PFSK-1 (cell line): Measurements from ENCODE around the gene HES2.

Experiments used
- FOXP2 ChIP-seq: optimal IDR thresholded peaks from 2 replicates; pipeline ENCODE3; 2011; ENCODE audit warnings: borderline replicate concordance, control low read depth, inconsistent platforms; ENCODE audit not compliant: insufficient read depth; ENCODE audit errors: extremely low read length, extremely low read depth
- POLR2AphosphoS5 ChIP-seq: IDR thresholded peaks from 2 replicates; pipeline ENCODE4 v1.6.1; 2012; ENCODE audit warnings: low read depth, mild to moderate bottlenecking, control low read depth, low read length, moderate library complexity
- SIN3A ChIP-seq: IDR thresholded peaks from 2 replicates; pipeline ENCODE4 v1.6.1; 2012; ENCODE audit warnings: mild to moderate bottlenecking, low read length, moderate library complexity, borderline replicate concordance; ENCODE audit not compliant: insufficient read depth
- TAF1 ChIP-seq: IDR thresholded peaks from 2 replicates; pipeline ENCODE4 v1.6.1; 2012; ENCODE audit warnings: low read length, control low read depth, borderline replicate concordance; ENCODE audit not compliant: insufficient read depth
- TF ChIP-seq, protein P1 (sequence below), 2 experiments: IDR thresholded peaks; 2 replicates each; pipeline versions ENCODE4 v1.6.1 to v1.8.0; 2011 to 2012; ENCODE audit warnings: low read depth in 2 of 2, low read length in 2 of 2, control low read depth in 1 of 2, inconsistent platforms in 1 of 2, mild to moderate bottlenecking in 1 of 2, moderate library complexity in 1 of 2; ENCODE audit not compliant: insufficient read depth in 1 of 2

Gene HES2

GRCh38 chr1:6420454-6421042 lies 829 bp upstream of the HES2 start:
- TF ChIP-seq FOXP2 = no peak
- no peak for TF ChIP-seq TAF1
- TF ChIP-seq, protein P1, sequence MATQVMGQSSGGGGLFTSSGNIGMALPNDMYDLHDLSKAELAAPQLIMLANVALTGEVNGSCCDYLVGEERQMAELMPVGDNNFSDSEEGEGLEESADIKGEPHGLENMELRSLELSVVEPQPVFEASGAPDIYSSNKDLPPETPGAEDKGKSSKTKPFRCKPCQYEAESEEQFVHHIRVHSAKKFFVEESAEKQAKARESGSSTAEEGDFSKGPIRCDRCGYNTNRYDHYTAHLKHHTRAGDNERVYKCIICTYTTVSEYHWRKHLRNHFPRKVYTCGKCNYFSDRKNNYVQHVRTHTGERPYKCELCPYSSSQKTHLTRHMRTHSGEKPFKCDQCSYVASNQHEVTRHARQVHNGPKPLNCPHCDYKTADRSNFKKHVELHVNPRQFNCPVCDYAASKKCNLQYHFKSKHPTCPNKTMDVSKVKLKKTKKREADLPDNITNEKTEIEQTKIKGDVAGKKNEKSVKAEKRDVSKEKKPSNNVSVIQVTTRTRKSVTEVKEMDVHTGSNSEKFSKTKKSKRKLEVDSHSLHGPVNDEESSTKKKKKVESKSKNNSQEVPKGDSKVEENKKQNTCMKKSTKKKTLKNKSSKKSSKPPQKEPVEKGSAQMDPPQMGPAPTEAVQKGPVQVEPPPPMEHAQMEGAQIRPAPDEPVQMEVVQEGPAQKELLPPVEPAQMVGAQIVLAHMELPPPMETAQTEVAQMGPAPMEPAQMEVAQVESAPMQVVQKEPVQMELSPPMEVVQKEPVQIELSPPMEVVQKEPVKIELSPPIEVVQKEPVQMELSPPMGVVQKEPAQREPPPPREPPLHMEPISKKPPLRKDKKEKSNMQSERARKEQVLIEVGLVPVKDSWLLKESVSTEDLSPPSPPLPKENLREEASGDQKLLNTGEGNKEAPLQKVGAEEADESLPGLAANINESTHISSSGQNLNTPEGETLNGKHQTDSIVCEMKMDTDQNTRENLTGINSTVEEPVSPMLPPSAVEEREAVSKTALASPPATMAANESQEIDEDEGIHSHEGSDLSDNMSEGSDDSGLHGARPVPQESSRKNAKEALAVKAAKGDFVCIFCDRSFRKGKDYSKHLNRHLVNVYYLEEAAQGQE (IDR thresholded peaks at IDR 0.05; ENCODE audit: insufficient read depth in 1 of 2, low read depth in 2 of 2, low read length in 2 of 2) = no peak
- no peak for TF ChIP-seq SIN3A
- TF ChIP-seq POLR2AphosphoS5 = no peak

DNA sequence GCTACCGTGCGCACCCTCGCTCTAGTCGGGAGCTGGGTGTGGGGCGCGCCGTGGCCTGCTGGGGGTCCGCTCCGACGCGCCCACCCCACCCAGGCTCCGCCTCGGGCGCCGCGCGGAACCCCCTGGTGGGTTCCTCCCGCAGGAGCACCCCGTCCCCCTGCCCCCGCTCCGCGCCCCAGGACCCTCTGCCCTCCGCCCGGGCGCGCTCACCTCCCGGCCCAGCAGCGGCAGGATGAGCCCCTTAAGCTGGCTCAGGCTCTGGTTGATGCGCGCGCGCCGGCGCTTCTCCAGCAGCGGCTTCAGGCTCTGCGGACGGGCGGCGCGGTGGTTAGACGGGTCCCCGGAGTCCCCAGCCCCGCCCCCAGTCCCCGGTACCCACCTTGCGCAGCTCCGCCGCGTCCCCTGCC lies 319 bp downstream of the HES2 start:
- TF ChIP-seq POLR2AphosphoS5 (no peak), TAF1 (no peak), FOXP2 (no peak), SIN3A (no peak)
- TF ChIP-seq, protein P1 (IDR thresholded peaks at IDR 0.05; ENCODE audit: insufficient read depth in 1 of 2, low read depth in 2 of 2, low read length in 2 of 2) = no peak

GRCh38 chr1:6418668-6419396 lies 887 bp downstream of the HES2 start:
- TF ChIP-seq SIN3A (no peak), POLR2AphosphoS5 (no peak), FOXP2 (no peak), TAF1 (no peak)
- TF ChIP-seq, protein P1 (IDR thresholded peaks at IDR 0.05; ENCODE audit: insufficient read depth in 1 of 2, low read depth in 2 of 2, low read length in 2 of 2) = no peak

DNA sequence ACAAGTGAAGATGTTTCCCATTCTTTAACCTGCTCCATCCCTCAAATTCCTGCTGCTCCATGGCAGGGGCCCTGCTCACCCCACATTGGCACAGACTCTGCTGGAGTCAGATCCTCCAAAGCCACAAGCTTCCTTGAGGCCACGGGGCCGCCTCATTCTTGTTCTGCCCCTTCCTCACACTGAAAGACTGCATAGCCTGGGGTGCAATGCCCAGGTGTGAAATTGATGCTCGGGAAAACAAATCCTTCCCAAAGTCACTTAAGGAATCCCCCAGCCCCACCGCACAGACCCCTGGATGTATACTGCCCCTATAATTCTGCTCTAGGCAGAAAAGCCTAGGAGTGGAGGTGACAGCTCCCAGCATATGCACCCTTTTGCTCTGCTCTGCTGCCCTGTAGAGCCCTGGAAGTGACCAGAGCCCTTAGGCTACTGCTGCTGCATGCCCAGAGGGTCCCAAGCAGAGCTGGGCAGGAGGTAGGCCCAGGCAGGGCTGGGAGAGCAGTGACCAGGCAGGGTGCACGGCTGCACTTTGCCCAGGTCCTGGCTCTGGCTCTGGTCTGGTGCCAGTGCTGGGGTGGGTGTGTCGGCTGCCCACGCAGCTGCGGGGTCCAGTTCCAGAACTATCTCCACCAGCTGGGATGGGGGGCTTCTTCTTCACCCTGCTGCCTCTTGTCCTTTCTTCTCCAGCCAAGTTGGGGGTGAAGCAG lies 1.6 kb downstream of the HES2 start:
- TF ChIP-seq FOXP2 = no peak
- TF ChIP-seq, protein P1 (IDR thresholded peaks at IDR 0.05; ENCODE audit: insufficient read depth in 1 of 2, low read depth in 2 of 2, low read length in 2 of 2) = no peak
- no peak for TF ChIP-seq POLR2AphosphoS5
- TF ChIP-seq TAF1 = no peak
- no peak for TF ChIP-seq SIN3A
